Psoas muscle (tissue), 8 donors: ENCODE measurements around the gene BTBD19. TPM values are rescaled to one million over a fixed set of nuclear protein-coding genes. Genes with fewer than 3 reads are reported as not detected.
"Not testable (repeated sequence)": the region's sequence is repeated elsewhere in the genome, so short reads cannot be mapped to it uniquely, and the experiment has no call there.

Experiments used
- ATAC-seq, 4 donors: fragments of 200-7000 bp; cut with Tn5 transposase; one replicate each; pipeline ENCODE4 v1.9.1; 2020; ENCODE audit warnings: moderate library complexity in 3 of 4, mild to moderate bottlenecking in 2 of 4
- DNase-seq, 2 donors: peaks; one replicate each; pipeline ENCODE4 v3.0.0-alpha.2; 2020
- H3K27ac ChIP-seq: fragments of 200-600 bp; one replicate; pipeline ENCODE4 v1.8.0; 2022
- H3K27me3 ChIP-seq, 3 donors: fragments of 200-600 bp in 1 of 3; one replicate each; pipeline versions ENCODE4 v1.6.1 to v1.8.0; 2013 to 2022; ENCODE audit warnings: low read length in 2 of 3, mild to moderate bottlenecking in 2 of 3, moderate library complexity in 1 of 3; ENCODE audit not compliant: insufficient read depth in 3 of 3
- H3K36me3 ChIP-seq, 2 donors: fragments of 200-600 bp in 1 of 2; one replicate each; pipeline versions ENCODE4 v1.6.1 to v1.8.0; 2013 to 2022; ENCODE audit warnings: low read depth in 1 of 2, mild to moderate bottlenecking in 1 of 2, moderate library complexity in 1 of 2; ENCODE audit not compliant: insufficient read depth in 1 of 2
- H3K4me1 ChIP-seq: fragments of 200-600 bp; one replicate; pipeline ENCODE4 v1.8.0; 2022
- H3K4me3 ChIP-seq: fragments of 200-600 bp; one replicate; pipeline ENCODE4 v1.8.0; 2022; ENCODE audit warnings: mild to moderate bottlenecking
- H3K9me3 ChIP-seq: fragments of 200-600 bp; one replicate; pipeline ENCODE4 v1.8.0; 2022
- CTCF ChIP-seq: fragments of 200-600 bp; IDR thresholded peaks from one replicate; pipeline ENCODE4 v1.8.0; 2022; ENCODE audit warnings: antibody characterized with exemption
- WGBS, 3 donors: extraction: QIAGEN DNeasy Blood & Tissue Kit; methylation state at CpG; one replicate each; pipeline versions ENCODE4 v1.1.6 to v1.1.7; 2013; 5-methylcytosine and 5-hydroxymethylcytosine counted together
- intact Hi-C, 2 donors: fragments of 100-400 bp; cut with DNase I; formaldehyde crosslinking; loops; one replicate each; pipeline versions ENCODE4 v1.11.0 to v1.14.2; 2022
- polyA plus RNA-seq, 3 donors: library from polyadenylated mRNA; stranded (reverse); fragments of 200-250 nt; gene quantifications; one replicate each; pipeline ENCODE4 v1.2.3, GENCODE V29; 2013
- total RNA-seq, 4 donors: library from RNA; stranded (reverse); fragmentation: NEBNext Ultra II Directional in 2 of 4; extraction: Animal tissue kit (Norgen Biotek cat#: 25700) in 2 of 4; gene quantifications; one replicate each; pipeline versions ENCODE4 v1.2.1 to v1.2.4, GENCODE V29; 2021 to 2023
- donor health status: healthy with polysubstance abuse.
- donor health status: DM: no; HTN: no; CAD: no; lungs with moderate emphysema.
- donor health status: Bipolar disorder and iron deficiency.
- donor health status: healthy.
- donor health status: DM: yes; HTN: yes; CAD: no.
- donor health status: DM: no; HTN: no; CAD: no.
- donor health status: DM: no; HTN: no; CAD: no.
- donor health status: DM: yes; HTN: yes; CAD: no.

Gene BTBD19
- total and polyA plus RNA-seq, 7 donors = 0.35 to 1.8 (median 1.2) TPM

GRCh38 chr1:44812822-44813543 is 4.7 kb downstream of the BTBD19 start:
- Histone ChIP-seq H3K9me3 (no peaks in the 10 kb centered on the region), H3K27me3 (no peaks in the 10 kb centered on the region), H3K4me1 (peaks cover 11% of the 10 kb centered on the region), H3K4me3 (peak overlapping the region; percentile 72), H3K27ac (peak overlapping the region; percentile 96), H3K36me3 (no peaks in the 10 kb centered on the region)
- WGBS, 3 donors = 51 to 57% (median 52%) methylated on average over 44 to 48 of the region's 48 CpGs
- ATAC-seq (peak; percentile 17 to 43 (median 33)), DNase-seq (peak in 1 of 2 donors; percentile 69)
- intact Hi-C loops = no loop called here
- TF ChIP-seq CTCF = no peak

GRCh38 chr1:44815926-44816325 is 7.6 kb downstream of the BTBD19 start:
- H3K4me3 ChIP-seq, ATAC-seq, H3K27ac ChIP-seq, H3K9me3 ChIP-seq, H3K36me3 ChIP-seq, intact Hi-C loops, H3K4me1 ChIP-seq, H3K27me3 ChIP-seq: not testable (repeated sequence)
- WGBS, 3 donors = 87 to 92% (median 89%) methylated on average over 9 of the region's 9 CpGs
- DNase-seq = peak in 1 of 2 donors; percentile 12

- ATAC-seq = no peak
- Histone ChIP-seq H3K36me3 (no peaks in the 10 kb centered on the region), H3K4me1 (no peaks in the 10 kb centered on the region), H3K27ac (no peak overlapping the region), H3K4me3 (no peak overlapping the region), H3K9me3 (no peaks in the 10 kb centered on the region), H3K27me3 (no peaks in the 10 kb centered on the region)
- intact Hi-C loops = no loop called here
- DNase-seq = no peak
- TF ChIP-seq CTCF = no peak
- 91 to 96% (median 94%) methylated on average over 2 of the region's 2 CpGs for WGBS, 3 donors
Measured at GRCh38 chr1:44817307-44817706, 9.0 kb downstream of the BTBD19 start.

GRCh38 chr1:44817771-44818495 is 9.6 kb downstream of the BTBD19 start:
- no peaks in the 10 kb centered on the region for H3K4me1 ChIP-seq
- no peak overlapping the region for H3K27ac ChIP-seq
- no peak overlapping the region for H3K4me3 ChIP-seq
- 94 to 95% (median 95%) methylated on average over 11 of the region's 11 CpGs for WGBS, 3 donors
- no peaks in the 10 kb centered on the region for H3K27me3 ChIP-seq
- no peaks in the 10 kb centered on the region for H3K36me3 ChIP-seq
- no peak for TF ChIP-seq CTCF
- H3K9me3 ChIP-seq = no peaks in the 10 kb centered on the region
- ATAC-seq = no peak
- peak in 1 of 2 donors; percentile 6 for DNase-seq
- intact Hi-C loops = no loop called here

GRCh38 chr1:44819196-44819607 is 10.9 kb downstream of the BTBD19 start:
- ATAC-seq (peak in 2 of 4 donors; percentile 13 to 21), DNase-seq (peak in 1 of 2 donors; percentile 26)
- Histone ChIP-seq H3K4me3 (peak overlapping the region; percentile 77), H3K36me3 (no peaks in the 10 kb centered on the region), H3K27me3 (no peaks in the 10 kb centered on the region), H3K27ac (peak overlapping the region; percentile 96), H3K9me3 (no peaks in the 10 kb centered on the region), H3K4me1 (no peaks in the 10 kb centered on the region)
- intact Hi-C loops = no loop called here
- TF ChIP-seq CTCF = no peak
- 2 to 3% (median 2%) methylated on average over 13 of the region's 13 CpGs for WGBS, 3 donors
